Measurements from ENCODE around the gene C2orf66. TPM values are rescaled to one million over a fixed set of nuclear protein-coding genes. Genes with fewer than 3 reads are reported as not detected.

C2orf66 gene
- total RNA-seq, 4 donors from 2014 or later, result not detected

DNA sequence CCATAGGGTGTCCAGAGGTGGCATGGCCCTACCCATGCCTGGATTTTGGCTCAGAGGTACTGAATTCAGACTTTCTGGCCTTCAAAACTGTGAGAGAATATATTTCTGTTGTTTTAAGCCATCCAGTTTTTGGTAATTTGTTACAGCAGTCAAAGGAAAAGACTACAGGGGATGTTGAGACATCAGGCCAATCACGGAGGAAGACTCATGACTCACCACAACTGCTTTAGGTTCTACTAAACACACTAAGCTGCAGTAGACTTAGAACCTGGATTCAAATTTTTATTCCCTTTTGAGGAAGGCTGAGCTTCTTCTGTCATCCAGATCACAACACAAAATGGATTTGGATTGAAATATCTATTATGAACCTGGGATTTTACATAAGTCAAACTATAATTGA is 12.0 kb upstream of the C2orf66 start:
- no peaks in the 10 kb centered on the region for H3K4me1 ChIP-seq
- ATAC-seq (no peak), DNase-seq (no peak)
- no peak overlapping the region for H3K4me3 ChIP-seq
- TF ChIP-seq, protein P1, sequence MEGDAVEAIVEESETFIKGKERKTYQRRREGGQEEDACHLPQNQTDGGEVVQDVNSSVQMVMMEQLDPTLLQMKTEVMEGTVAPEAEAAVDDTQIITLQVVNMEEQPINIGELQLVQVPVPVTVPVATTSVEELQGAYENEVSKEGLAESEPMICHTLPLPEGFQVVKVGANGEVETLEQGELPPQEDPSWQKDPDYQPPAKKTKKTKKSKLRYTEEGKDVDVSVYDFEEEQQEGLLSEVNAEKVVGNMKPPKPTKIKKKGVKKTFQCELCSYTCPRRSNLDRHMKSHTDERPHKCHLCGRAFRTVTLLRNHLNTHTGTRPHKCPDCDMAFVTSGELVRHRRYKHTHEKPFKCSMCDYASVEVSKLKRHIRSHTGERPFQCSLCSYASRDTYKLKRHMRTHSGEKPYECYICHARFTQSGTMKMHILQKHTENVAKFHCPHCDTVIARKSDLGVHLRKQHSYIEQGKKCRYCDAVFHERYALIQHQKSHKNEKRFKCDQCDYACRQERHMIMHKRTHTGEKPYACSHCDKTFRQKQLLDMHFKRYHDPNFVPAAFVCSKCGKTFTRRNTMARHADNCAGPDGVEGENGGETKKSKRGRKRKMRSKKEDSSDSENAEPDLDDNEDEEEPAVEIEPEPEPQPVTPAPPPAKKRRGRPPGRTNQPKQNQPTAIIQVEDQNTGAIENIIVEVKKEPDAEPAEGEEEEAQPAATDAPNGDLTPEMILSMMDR (IDR thresholded peaks at IDR 0.05 in 4 of 5, conservative IDR thresholded peaks at IDR 0.05 in 1 of 5), result no peak
- TF ChIP-seq POLR2A (IDR thresholded peaks at IDR 0.05), result no peak
- H3K9me3 ChIP-seq, result no peaks in the 10 kb centered on the region
- no peak overlapping the region for H3K27ac ChIP-seq
- in situ Hi-C loops (cut with MboI; ENCODE audit: low sequenced_read_pairs in 4 of 4) (no loop called here), intact Hi-C loops (cut with DNase I; ENCODE audit: low total_unique reads) (no loop called here)
- no peaks in the 10 kb centered on the region for H3K36me3 ChIP-seq
- peaks cover 0 to 3% (median 0%) of the 10 kb centered on the region in 3 donors for H3K27me3 ChIP-seq

DNA sequence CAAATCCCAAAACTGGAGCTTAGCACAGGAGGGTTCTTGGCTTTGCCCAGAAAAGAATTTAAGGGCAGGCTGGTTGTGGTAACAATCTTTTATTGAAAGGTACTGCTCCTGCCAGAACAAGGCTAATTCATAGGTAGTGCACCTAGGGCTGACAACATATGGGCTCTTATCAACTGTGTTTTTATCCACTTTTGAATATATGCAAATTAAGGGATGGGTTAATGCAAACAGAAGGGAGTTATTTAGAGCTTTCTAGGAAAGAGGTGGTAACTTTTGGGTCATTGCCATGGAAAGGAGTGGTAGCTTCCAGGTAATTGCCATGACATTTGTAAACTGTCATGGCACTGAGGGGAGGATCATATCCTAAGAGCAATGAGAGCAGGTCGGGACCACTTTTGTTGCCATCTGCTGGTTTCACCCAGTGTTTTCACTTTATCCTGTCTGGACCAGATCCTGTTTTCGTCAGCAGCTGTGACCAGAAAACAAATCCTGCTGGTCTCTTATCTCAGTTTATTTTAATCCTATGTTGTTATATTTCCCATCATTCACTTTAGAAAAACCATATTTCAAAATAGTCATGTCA is 981 bp downstream of the C2orf66 start:
- no peak overlapping the region for H3K4me3 ChIP-seq
- no peaks in the 10 kb centered on the region for H3K9me3 ChIP-seq
- no peak overlapping the region for H3K27ac ChIP-seq
- in situ Hi-C loops (cut with MboI; ENCODE audit: low sequenced_read_pairs in 4 of 4) (no loop called here), intact Hi-C loops (cut with DNase I; ENCODE audit: low total_unique reads) (no loop called here)
- no peak for TF ChIP-seq POLR2A (IDR thresholded peaks at IDR 0.05)
- TF ChIP-seq, protein P1 (IDR thresholded peaks at IDR 0.05 in 4 of 5, conservative IDR thresholded peaks at IDR 0.05 in 1 of 5), result no peak
- no peaks in the 10 kb centered on the region for H3K4me1 ChIP-seq
- no peaks in the 10 kb centered on the region for H3K36me3 ChIP-seq
- peaks cover 0 to 3% (median 0%) of the 10 kb centered on the region in 3 donors for H3K27me3 ChIP-seq
- no peak for DNase-seq
- ATAC-seq, result no peak

GRCh38 chr2:196804381-196804780 is 4.8 kb downstream of the C2orf66 start:
- H3K4me1 ChIP-seq, result no peaks in the 10 kb centered on the region
- peaks cover 0 to 3% (median 0%) of the 10 kb centered on the region in 3 donors for H3K27me3 ChIP-seq
- ATAC-seq, result no peak
- H3K27ac ChIP-seq, result no peak overlapping the region
- DNase-seq, result no peak
- no peak overlapping the region for H3K4me3 ChIP-seq
- intact Hi-C loops (cut with DNase I; ENCODE audit: low total_unique reads), result no loop called here
- TF ChIP-seq, protein P1 (IDR thresholded peaks at IDR 0.05 in 4 of 5, conservative IDR thresholded peaks at IDR 0.05 in 1 of 5), result no peak
- TF ChIP-seq POLR2A (IDR thresholded peaks at IDR 0.05), result no peak
- H3K9me3 ChIP-seq, result no peaks in the 10 kb centered on the region
- no peaks in the 10 kb centered on the region for H3K36me3 ChIP-seq
- in situ Hi-C loops (cut with MboI; ENCODE audit: low sequenced_read_pairs in 4 of 4), result no loop called here

- no peak overlapping the region for H3K27ac ChIP-seq
- peaks cover 0 to 5% of the 10 kb centered on the region in 2 donors for H3K36me3 ChIP-seq
- no peaks in the 10 kb centered on the region for H3K9me3 ChIP-seq
- ATAC-seq (no peak), DNase-seq (no peak)
- in situ Hi-C loops (cut with MboI; ENCODE audit: low sequenced_read_pairs in 4 of 4) (no loop called here), intact Hi-C loops (cut with DNase I; ENCODE audit: low total_unique reads) (no loop called here)
- peaks cover 8 to 12% of the 10 kb centered on the region in 2 donors for H3K4me1 ChIP-seq
- TF ChIP-seq, protein P1 (IDR thresholded peaks at IDR 0.05 in 4 of 5, conservative IDR thresholded peaks at IDR 0.05 in 1 of 5), result no peak
- TF ChIP-seq POLR2A (IDR thresholded peaks at IDR 0.05), result no peak
- H3K27me3 ChIP-seq, result no peaks in the 10 kb centered on the region
- no peak overlapping the region for H3K4me3 ChIP-seq
Measured at GRCh38 chr2:196802401-196802800, 6.8 kb downstream of the C2orf66 start.

Measured in gastrocnemius medialis (tissue), 4 donors.